GM21447 (cell line): ENCODE measurements around the gene GSTP1.

ENCODE experiments used
- ATAC-seq: cut with Tn5 transposase; IDR thresholded peaks from one replicate; pipeline ENCODE4 v1.9.1; 2021; ENCODE audit not compliant: unreplicated experiment

GSTP1 gene

GRCh38 chr11:67629386-67630227 is 46.0 kb downstream of the GSTP1 start, which contains the start of gene NUDT8:
Gene NUDT8, minus strand, starts transcription at chr11:67629937. Its CDS starts 26 bp downstream, at chr11:67629911.
- ATAC-seq, result peak; percentile 44

GRCh38 chr11:67630228-67630942 is 46.8 kb downstream of the GSTP1 start:
- peak; percentile 67 for ATAC-seq

GRCh38 chr11:67630943-67631331 is 47.3 kb downstream of the GSTP1 start:
- no peak for ATAC-seq

GRCh38 chr11:67631411-67631810 is 47.8 kb downstream of the GSTP1 start:
- ATAC-seq, result no peak

- no peak for ATAC-seq
These were observed 48.2 kb downstream of the GSTP1 start for GRCh38 chr11:67631853-67632174.

GRCh38 chr11:67632175-67632981 is 48.8 kb downstream of the GSTP1 start:
- no peak for ATAC-seq

GRCh38 chr11:67632982-67633755 is 49.6 kb downstream of the GSTP1 start:
- ATAC-seq, result no peak

GRCh38 chr11:67633758-67634365 is 50.2 kb downstream of the GSTP1 start:
- no peak for ATAC-seq

- ATAC-seq, result no peak
These were observed 51.0 kb downstream of the GSTP1 start for GRCh38 chr11:67634366-67635230.

GRCh38 chr11:67635231-67635521 is 51.6 kb downstream of the GSTP1 start:
- ATAC-seq, result no peak
